HG03432 (cell line): ENCODE measurements around the gene TMEM132D.
"Not testable (repeated sequence)": the region's sequence is repeated elsewhere in the genome, so short reads cannot be mapped to it uniquely, and the experiment has no call there.

Source experiments
- ATAC-seq: cut with Tn5 transposase; IDR thresholded peaks from one replicate; pipeline ENCODE4 v1.9.1; 2021; ENCODE audit warnings: mild to moderate bottlenecking, moderate library complexity; ENCODE audit not compliant: unreplicated experiment

Gene TMEM132D

DNA sequence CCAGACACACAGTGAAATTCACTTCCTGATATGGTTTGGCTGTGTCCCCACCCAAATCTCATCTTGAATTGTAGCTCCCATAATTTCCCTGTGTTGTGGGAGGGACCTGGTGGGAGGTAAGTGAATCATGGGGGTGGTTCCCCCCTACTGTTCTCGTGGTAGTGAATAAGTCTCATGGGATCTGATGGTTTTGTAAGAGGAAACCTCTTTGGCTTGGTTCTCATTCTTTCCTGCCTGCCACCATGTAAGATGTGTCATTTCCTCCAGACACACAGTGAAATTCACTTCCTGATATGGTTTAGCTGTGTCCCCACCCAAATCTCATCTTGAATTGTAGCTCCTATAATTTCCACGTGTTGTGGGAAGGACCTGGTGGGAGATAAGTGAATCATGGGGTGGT lies 354.8 kb downstream of the TMEM132D start:
- not testable (repeated sequence) for ATAC-seq

DNA sequence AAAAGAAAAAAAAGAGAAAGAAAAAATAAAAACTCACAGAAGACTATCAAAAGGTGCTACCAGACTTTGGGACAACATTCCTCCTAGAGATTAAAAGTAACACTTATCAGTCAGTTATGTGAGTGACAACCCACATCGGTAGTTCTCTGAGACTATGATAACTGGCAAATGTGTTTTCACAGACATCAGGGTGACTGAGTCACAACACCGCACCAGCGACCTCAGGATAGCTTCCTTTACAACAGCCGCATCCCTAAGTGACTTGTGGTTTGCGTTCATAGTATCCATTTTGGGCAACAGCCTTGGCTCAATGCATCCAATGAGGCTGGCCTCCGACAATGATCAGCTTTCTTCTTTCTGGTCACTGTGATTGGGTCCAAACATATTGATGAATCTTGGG lies 359.1 kb downstream of the TMEM132D start:
- no peak for ATAC-seq

DNA sequence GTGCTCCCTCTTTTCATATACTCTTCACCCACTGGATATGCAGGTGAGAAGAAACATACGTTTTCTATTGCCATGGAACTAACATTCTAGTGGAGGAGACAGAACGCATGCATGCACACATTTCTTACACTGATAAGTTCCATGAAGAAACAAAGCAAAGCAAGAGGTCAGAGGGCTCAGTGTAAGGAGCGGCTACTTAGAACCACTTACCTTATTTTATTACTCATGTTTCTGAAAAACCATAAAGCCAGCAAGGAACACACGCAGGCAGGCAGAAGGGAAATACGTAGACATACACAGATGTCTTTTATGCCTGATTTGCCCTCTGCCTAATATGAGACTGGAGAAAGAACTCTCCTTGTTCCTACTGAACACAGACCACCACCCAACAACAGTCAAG lies 362.9 kb downstream of the TMEM132D start:
- ATAC-seq: no peak

DNA sequence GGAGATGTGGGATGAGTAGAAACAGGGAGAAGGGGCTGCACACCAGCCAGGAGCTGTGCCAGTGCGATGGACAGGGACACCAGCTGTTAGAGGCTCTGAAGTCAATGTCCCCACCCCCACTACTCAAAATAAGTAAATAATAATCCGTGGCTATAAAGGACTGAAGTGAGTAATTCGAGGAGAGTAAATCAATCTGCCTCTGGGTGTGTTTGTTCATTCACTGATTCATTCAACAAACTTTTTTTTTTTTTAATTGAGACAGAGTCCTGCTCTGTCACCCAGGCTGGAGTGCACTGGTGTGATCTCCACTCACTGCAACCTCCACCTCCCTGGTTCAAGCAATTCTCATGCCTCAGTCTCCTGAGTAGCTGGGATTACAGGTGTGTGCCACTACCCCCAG lies 363.6 kb downstream of the TMEM132D start:
- no peak for ATAC-seq

DNA sequence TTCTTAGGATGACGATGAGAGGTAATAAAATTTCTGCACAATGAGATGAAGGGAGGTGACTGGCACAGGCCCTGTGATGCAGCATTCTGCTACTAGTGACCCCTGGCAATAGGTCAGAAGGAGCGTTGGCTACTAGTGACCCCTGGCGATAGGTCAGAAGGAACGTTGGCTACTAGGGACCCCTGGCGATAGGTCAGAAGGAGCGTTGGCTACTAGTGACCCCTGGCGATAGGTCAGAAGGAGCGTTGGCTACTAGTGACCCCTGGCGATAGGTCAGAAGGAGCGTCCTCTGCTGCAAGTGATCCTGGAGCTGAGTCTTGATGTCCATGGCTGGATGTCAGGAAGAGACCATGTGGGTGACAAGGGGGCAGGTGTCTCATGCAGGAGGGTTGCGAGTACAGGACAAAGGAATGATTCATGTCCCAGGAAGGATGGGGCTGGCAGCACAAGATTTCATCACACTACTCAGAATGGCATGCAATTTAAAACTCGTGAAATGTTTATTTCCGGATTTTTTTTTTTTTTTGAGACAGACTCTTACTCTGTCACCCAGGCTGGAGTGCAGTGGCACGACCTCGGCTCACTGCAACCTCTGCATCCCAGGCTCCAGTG lies 365.0 kb downstream of the TMEM132D start:
- not testable (repeated sequence) for ATAC-seq

DNA sequence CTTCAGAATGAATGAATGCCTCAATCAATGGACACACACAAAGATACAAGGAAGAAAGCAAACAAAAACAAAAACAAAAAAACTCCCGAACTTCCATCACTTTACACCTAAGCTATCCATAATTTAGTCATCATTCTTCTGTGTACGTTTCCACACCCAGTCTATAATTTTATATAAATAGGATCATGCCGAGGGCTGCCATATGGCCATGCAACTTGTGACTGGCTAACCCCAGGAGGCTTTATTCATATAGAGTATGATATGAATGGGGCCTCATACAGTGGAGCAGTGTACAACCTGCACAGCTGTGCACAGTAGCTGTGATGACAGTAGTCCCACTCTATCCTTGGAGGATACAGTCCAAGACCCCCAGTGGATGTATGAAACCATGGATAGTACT lies 365.7 kb downstream of the TMEM132D start:
- ATAC-seq: no peak

DNA sequence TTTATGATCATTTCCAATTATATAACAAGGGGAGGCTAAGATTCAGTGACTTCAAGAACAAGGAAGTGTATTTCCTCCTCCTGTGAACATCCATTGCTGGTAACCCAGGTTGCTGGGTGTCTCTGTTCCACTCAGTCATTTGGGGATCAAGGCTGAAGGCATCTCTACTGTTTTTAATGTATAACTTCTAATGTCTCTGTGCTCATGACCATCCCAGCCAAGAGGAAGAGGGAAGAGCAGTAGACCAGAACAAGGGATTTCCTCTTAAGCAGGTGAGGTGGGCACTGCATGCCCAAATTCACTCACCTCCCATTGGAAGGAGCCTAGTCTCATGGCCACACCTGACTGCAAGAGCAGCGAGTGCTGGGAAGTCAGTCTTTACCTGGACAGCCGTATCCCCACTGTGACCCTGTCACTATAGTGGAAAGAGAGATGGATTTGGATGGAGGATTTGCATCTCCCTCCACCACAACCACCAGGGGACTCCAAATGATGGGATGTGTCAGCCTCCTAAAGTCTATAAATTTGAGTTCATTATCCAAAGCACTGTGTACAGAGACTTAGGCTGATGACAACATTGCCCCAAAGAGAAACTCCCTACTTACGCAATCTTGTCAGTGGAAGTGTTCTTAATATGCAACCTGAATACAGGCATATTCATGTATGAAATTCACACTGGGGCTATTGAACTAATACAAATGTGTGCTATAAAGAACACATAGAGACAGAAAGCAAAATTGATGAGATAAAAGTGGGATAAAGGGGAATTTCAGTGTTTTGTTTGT lies 368.7 kb downstream of the TMEM132D start:
- no peak for ATAC-seq

DNA sequence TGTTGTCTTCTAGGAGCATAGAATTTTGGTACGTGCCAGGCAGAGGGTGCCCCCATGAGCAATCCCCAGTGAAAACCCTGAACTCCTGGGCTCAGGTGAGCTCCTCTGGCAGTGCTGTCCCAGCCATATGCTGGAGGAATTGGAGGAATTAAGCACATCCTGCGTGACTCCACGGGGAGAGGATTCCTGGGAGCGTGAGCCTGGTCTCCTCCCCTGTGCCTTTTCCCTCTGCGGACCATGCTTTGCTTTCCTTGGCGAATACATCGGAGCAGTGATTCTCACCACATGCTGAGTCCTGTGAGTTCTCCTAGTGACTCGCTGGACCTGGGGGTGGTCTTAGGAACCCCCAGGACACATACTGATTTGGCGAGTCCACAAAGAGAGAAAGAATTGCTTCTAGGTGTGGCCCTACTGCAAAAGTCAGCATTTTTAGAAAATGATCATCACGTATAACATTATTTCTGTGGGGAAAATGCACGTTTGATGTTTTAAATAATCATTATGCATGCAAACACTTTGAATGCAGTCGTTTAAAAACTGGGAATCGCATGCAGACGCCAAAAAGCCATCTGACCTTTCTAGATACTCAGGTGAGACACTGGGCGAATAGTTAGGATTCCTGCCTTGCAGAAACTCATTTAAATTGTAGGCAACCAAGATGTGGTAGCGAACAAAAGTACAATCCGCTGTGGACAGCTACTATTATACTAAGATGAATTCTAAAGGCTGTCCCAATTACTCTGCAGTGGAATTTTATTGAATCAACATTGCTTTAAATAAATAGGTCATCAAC lies 370.9 kb downstream of the TMEM132D start:
- no peak for ATAC-seq

DNA sequence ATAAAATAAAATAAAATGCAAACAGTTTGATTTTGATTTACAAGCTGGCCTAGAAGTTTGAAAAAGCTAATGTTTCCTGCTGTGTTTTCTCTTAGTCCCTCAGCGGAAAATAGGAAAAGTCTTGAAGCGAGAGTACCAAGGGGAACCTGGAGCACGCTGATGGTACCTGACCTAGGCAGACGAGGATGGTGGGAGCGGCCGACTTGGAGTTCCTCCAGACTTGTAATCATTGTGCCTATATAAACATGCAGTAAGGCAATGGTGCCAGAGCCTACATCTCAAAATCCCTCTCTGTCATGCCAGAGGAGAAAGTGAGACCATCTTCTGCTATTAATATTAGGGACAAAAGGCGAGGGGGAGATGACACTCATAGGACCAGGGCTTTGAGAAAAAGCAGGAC lies 371.7 kb downstream of the TMEM132D start:
- ATAC-seq: no peak

DNA sequence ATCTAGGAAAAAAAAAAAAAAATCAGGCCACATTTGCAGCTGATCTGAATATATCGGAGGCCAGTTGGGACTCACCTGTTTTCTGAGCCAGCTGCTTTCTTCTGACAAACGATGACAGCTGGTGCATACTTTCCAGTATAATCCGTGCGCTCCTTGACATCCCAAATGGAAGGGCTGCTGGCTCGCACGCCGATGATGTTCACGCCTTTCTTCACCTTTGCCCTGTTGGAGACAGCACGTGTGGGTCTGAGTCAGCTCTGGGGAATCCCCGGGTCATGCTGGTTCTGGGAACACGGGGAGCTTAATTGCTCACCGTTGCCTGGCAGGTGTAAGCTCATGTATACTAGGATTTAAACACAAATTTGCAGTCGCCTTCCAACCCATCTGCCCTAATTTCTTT lies 372.8 kb downstream of the TMEM132D start:
- ATAC-seq: no peak

DNA sequence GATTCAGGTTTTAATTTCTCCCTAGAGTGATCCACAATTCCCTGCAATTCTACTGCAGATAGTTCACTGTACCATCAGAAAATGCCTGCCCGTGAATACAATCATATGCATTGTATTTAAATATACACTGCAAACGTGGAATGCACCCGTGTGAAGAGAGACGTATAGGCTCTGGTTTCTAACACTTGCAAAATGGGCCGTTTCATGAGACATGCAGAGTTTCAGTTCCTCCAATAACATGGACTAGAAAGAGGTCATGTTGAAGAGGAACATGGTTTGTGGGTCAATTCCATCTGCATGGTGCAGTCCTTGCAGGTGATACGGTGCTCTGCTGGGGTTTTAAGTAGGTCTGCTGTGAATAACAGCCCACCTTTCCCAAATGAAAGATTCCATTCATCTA lies 373.3 kb downstream of the TMEM132D start:
- ATAC-seq: no peak

DNA sequence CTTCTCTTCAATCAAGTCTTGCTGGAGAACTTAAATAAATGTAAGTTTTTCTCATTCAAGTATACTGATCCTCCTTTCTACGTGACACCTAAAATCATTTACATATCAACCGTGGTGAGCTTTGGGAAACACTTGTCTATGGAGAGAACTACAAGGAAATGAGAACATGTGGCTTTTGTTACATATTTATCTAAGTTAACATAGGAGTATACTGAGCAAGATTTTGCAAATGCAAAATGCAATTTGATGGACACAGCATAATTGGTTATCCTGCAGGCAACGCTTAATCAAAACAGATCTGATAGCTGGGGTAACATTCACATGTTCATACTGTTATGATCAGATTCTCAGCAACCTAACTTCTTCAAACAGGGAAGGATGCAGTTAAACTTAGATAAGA lies 376.3 kb downstream of the TMEM132D start:
- no peak for ATAC-seq

DNA sequence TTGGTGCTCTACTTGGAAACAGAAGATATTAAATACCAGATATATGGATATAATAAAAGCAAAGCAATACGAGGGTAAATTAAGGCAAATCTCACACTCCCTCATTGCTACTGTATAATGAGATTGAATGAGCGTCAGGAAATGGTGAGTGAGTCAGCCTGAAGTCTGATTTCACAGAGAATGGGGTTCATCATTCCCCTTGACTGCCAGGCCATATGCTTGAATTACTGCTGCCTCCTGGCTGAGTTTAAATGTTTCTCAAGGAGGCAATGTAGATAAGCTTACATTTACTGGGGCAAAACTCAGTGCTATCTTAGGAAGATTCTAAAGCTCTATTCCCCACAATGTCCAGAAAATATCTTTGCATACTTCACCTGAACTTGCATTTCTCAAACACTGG lies 380.2 kb downstream of the TMEM132D start:
- ATAC-seq: no peak

DNA sequence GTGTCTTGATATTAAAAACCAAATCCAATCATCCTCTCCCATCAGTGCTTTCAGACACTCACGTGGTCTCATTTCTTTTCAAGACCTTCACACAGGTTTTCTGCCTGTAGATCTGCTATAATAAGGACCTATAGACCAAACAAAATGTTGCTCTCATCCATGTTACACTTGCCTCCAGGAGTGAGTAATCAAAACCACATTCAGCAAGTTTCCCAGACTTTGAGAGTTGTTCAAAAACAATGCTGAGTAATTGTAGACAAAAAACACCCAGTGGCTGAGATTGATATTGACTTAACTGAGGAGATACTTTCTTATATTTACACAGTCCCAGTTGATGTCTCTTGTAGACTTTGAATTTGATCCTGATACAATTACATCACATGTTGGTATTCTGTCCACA lies 383.1 kb downstream of the TMEM132D start:
- ATAC-seq: no peak

DNA sequence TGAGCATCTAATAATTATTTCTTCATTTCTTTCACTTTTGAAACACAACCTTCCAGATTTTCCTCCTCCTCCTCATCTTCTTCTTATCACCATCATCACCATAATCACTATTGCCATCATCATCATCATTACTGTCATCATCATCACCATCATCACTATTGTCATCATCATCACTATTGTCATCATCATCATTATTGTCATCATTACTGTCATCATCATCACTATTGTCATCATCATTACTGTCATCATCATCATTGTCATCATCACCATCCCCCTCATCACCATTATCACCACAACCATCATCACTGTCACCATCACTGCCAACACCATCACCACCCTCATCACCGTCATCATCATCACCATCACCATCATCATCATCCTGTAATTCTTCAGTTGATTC lies 400.0 kb downstream of the TMEM132D start:
- no peak for ATAC-seq

DNA sequence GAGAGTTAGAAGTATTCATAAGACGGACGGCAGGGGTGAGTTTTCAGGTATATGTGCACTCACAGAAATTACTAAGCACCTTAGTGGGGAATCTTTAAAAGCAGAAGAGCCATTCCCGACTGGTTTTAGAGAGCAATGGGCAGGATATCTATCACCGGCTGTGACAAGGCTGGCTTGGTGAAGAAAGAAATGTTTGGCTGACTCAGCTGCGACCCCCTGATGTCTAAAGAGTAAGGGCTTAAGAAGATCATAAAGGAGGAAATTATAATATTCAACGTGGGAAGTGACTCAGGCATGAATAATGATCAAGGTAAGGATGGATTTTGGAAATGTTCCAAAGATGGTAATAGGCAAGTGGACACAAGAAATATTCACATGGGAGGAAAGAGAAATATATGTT lies 407.6 kb downstream of the TMEM132D start:
- no peak for ATAC-seq

DNA sequence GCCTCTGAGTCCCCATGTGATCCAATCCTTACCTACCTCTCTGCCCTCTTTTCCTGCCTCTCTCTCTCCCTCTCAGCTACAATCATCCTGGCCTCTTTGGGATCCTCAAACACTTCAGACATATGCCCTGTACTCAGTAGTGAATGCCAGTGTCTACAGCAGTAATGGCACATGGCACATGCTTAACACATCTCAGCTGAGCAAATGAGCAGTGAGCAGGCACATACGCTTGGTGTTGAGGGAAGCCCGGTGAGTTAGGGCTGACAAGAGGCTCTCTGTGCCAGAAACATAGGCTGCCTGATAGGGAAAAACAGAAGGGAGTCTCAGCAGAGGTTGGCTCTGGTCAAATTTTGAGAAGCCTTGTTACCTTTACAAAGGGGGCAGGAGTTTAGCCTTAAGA lies 409.1 kb downstream of the TMEM132D start:
- no peak for ATAC-seq

DNA sequence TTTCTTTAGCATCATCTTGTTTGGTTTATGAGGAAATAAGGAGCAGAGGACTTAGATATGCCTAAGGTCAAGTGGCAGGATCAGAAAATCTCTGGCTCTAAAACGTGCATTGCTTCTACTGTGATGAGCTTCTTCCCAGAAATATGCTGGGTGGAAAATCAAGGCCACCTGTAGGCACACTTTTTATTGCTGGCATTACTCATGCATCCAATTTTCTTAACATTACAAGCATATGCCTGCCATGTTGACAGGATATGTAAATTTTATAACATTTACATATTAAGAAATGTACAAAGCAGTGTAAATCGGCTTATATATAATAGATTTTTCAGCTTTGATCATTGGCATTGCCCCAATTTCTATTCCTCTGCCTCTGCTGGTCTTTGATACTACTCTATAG lies 409.6 kb downstream of the TMEM132D start:
- ATAC-seq: no peak

DNA sequence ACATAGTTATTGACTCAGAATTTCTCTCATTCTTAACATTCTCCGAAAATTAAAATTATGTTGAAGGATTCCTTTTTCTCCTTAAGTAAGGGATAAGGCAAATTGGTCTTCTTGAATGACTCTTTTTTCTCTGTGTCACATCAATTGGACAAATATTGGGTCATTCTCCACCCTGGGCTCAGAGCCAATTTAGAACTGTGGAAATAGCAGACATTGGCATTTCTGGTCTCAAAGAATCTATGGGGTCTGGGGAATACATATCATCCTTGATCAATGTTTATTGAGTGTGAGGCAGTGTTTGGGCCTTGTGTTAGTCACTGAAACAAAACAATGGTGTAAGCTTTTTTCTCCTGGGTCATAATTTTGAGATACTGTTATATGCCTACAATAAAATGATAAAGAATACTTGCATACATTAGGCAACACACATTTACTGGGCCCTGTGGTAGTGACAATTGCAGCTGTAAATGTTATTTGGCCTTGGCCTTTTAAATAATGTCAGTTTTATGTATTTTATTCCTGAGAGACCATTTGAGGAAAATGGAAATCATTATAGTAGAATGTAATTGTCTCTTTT lies 414.6 kb downstream of the TMEM132D start:
- no peak for ATAC-seq

DNA sequence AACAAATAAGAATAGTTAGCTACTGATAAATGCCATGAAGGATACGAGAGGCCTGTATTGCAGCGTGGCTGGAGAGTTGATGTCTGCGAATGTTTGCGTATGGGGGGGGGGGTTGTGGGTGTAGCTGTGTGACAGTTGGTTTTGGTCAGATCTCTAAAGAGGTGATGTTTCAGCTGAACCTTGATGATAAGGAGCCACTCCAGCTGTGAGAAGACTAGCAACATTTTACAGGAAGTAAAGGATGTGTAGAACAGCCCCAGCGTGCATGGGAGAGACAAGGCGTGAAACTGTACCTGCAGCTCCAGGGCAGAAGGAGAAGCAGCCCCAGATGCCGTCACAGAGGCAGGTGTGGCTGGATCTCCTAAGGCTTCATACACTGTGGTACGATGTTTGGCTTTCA lies 416.9 kb downstream of the TMEM132D start:
- no peak for ATAC-seq

DNA sequence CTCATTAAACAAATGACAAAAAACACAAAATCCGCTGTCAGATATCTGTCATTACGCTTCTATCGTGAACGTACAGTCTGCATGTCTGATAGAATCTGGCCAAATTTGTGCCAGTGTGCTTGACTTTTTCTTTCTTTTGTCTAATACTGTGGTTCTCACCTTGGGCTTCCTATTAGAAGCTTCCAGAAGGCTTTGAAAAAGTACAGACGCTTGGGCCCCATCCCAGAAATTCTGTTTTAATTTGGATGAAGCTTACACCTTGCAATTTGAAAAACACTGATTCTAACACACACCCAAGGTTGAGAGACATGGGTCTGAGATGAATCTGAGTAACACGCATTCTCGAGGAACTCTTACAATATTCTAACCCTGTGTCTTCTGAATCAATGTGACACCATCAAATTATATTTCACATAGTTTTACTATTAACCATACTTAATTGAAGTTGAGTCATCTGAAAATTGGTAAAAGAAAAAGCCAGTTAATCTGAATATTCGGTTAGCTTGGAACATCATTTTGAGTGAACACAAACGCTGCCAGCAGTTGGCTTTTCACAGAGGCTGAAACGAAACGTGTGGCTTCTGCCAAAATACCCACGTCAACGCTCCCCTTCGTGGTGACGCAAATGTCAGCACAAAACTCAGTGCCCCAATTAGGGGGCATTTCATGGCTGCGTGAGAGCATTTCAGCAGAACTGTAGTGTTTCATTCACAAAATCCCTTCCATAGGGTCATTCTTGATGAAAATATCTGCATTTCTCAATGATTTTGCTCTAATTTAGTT lies 420.5 kb downstream of the TMEM132D start:
- no peak for ATAC-seq
